ENCODE data around the gene PIP5KL1.

GRCh38 chr9:127946728-127947127 lies 16.2 kb upstream of the PIP5KL1 start:
- no peak for TF ChIP-seq CTCF (IDR thresholded peaks at IDR 0.05; ENCODE audit: insufficient read depth, low read depth, low read length)
- TF ChIP-seq EZH2 (IDR thresholded peaks at IDR 0.05; ENCODE audit: insufficient read depth, low read length), result no peak

Measured in astrocyte (in vitro differentiated cells and primary cell).